PFSK-1 (cell line): ENCODE results near the gene ABL2.

ENCODE experiments used
- POLR2AphosphoS5 ChIP-seq: IDR thresholded peaks from 2 replicates; pipeline ENCODE4 v1.6.1; 2012; ENCODE audit warnings: low read depth, mild to moderate bottlenecking, control low read depth, low read length, moderate library complexity
- REST ChIP-seq, 2 experiments: IDR thresholded peaks; 2 replicates each; pipeline versions ENCODE4 v1.6.1 to v1.8.0; 2011 to 2012; ENCODE audit warnings: low read depth in 2 of 2, low read length in 2 of 2, control low read depth in 1 of 2, inconsistent platforms in 1 of 2, mild to moderate bottlenecking in 1 of 2, moderate library complexity in 1 of 2; ENCODE audit not compliant: insufficient read depth in 1 of 2

- TF ChIP-seq POLR2AphosphoS5 (no peak), REST (IDR thresholded peaks at IDR 0.05; ENCODE audit: insufficient read depth in 1 of 2, low read depth in 2 of 2, low read length in 2 of 2) (no peak)
These were observed 173.5 kb downstream of the ABL2 start for GRCh38 chr1:179055937-179056336.
